GM12878 (cell line): ENCODE data around the gene PLEKHA5.

Experiments
- BRCA1 ChIP-seq: IDR thresholded peaks from 2 replicates; pipeline ENCODE4 v1.6.1; 2011; ENCODE audit warnings: low read depth, low read length, improper control_type of control experiment
- CEBPB ChIP-seq, 2 experiments: fragments of 150-350 bp in 1 of 2; IDR thresholded peaks; 2 replicates each; pipeline ENCODE4 v1.6.1; 2012 to 2014; ENCODE audit warnings: low read depth in 2 of 2, low read length in 2 of 2, borderline replicate concordance in 1 of 2, inconsistent platforms in 1 of 2
- CTCF ChIP-seq, 3 experiments: IDR thresholded peaks in 2 of 3; conservative IDR thresholded peaks in 1 of 3; 2 replicates each; pipeline ENCODE4 v1.5.1; 2011; ENCODE audit warnings: low read depth in 3 of 3, low read length in 3 of 3, mild to moderate bottlenecking in 3 of 3, control low read depth in 2 of 3, moderate library complexity in 2 of 3, inconsistent platforms in 1 of 3, mixed read lengths in 1 of 3; ENCODE audit not compliant: control insufficient read depth in 2 of 3, insufficient read depth in 1 of 3; ENCODE audit errors: extremely low read depth in 1 of 3
- NFYB ChIP-seq: IDR thresholded peaks from 2 replicates; pipeline ENCODE4 v1.6.1; 2011; ENCODE audit warnings: low read depth, mild to moderate bottlenecking, low read length, improper control_type of control experiment, moderate library complexity; ENCODE audit not compliant: insufficient read depth
- REST ChIP-seq: IDR thresholded peaks from 2 replicates; pipeline ENCODE4 v1.6.1; 2012; ENCODE audit warnings: mild to moderate bottlenecking, low read depth, low read length
- SIN3A ChIP-seq: IDR thresholded peaks from 2 replicates; pipeline ENCODE4 v1.6.1; 2012; ENCODE audit warnings: low read depth, low read length, improper control_type of control experiment

- TF ChIP-seq CTCF (IDR thresholded peaks at IDR 0.05 in 2 of 3, conservative IDR thresholded peaks at IDR 0.05 in 1 of 3; ENCODE audit: control insufficient read depth in 2 of 3, extremely low read depth in 1 of 3, insufficient read depth in 1 of 3, low read depth in 3 of 3, low read length in 3 of 3): no peak
- TF ChIP-seq BRCA1: no peak
- no peak for TF ChIP-seq REST
- no peak for TF ChIP-seq CEBPB (IDR thresholded peaks at IDR 0.05; ENCODE audit: borderline replicate concordance in 1 of 2, low read depth in 2 of 2, low read length in 2 of 2)
- no peak for TF ChIP-seq NFYB
- no peak for TF ChIP-seq SIN3A
These were observed 60.9 kb downstream of the PLEKHA5 start for GRCh38 chr12:19190292-19191031.
